ENCODE results near the gene CYP46A1.

The CYP46A1 gene

GRCh38 chr14:99682809-99683618, 1.1 kb upstream of the CYP46A1 start:
- peak; percentile 95 for TF ChIP-seq CTCF (IDR thresholded peaks at IDR 0.05; ENCODE audit: control insufficient read depth, extremely low read depth, insufficient read depth)
- peak overlapping the region; percentile 87 for H3K4me3 ChIP-seq (ENCODE audit: low read depth, low read length)
- no peak for DNase-seq (ENCODE audit: low read depth)

- peak overlapping the region; percentile 56 for H3K4me3 ChIP-seq (ENCODE audit: low read depth, low read length)
- TF ChIP-seq CTCF (IDR thresholded peaks at IDR 0.05; ENCODE audit: control insufficient read depth, extremely low read depth, insufficient read depth), result no peak; the same call in 1 of the 2 replicates
- DNase-seq (ENCODE audit: low read depth), result no peak
Measured at GRCh38 chr14:99684410-99684934, 374 bp downstream of the CYP46A1 start.

GRCh38 chr14:99685151-99685591, 1.1 kb downstream of the CYP46A1 start:
- TF ChIP-seq CTCF (IDR thresholded peaks at IDR 0.05; ENCODE audit: control insufficient read depth, extremely low read depth, insufficient read depth), result no peak
- no peak overlapping the region for H3K4me3 ChIP-seq (ENCODE audit: low read depth, low read length)
- no peak for DNase-seq (ENCODE audit: low read depth)

- no peak for DNase-seq (ENCODE audit: low read depth)
- no peak overlapping the region for H3K4me3 ChIP-seq (ENCODE audit: low read depth, low read length)
- no peak for TF ChIP-seq CTCF (IDR thresholded peaks at IDR 0.05; ENCODE audit: control insufficient read depth, extremely low read depth, insufficient read depth)
Measured at GRCh38 chr14:99685596-99685995, 1.5 kb downstream of the CYP46A1 start.

- H3K4me3 ChIP-seq (ENCODE audit: low read depth, low read length), result no peak overlapping the region
- DNase-seq (ENCODE audit: low read depth), result no peak
- TF ChIP-seq CTCF (IDR thresholded peaks at IDR 0.05; ENCODE audit: control insufficient read depth, extremely low read depth, insufficient read depth), result no peak
Measured at GRCh38 chr14:99686557-99687283, 2.6 kb downstream of the CYP46A1 start.

GRCh38 chr14:99687284-99688209, 3.4 kb downstream of the CYP46A1 start:
- H3K4me3 ChIP-seq (ENCODE audit: low read depth, low read length), result no peak overlapping the region
- no peak for DNase-seq (ENCODE audit: low read depth)
- TF ChIP-seq CTCF (IDR thresholded peaks at IDR 0.05; ENCODE audit: control insufficient read depth, extremely low read depth, insufficient read depth), result peak; percentile 46

Measured in LNCaP clone FGC (cell line).